IMR-90 (cell line): ENCODE measurements around the gene WDCP. TPM values are rescaled to one million over a fixed set of nuclear protein-coding genes. Genes with fewer than 3 reads are reported as not detected.

ENCODE experiments used
- ATAC-seq: fragments of 200-7000 bp; cut with Tn5 transposase; 2 replicates; pipeline ENCODE4 v1.9.1; 2020; ENCODE audit warnings: low read depth, mild to moderate bottlenecking, moderate library complexity
- BruUV-seq: library from RNA; stranded (reverse); fragments of 400-500 nt; replicated peaks from 2 replicates; lab custom pipeline; 2021; lab: Mats Ljungman, UMichigan
- CTCF ChIA-PET: fragments of 300-600 bp; formaldehyde crosslinking; extraction: SDS; loops from one replicate; lab custom pipeline; 2021; ENCODE audit warnings: antibody characterized with exemption; lab: Yijun Ruan, JAX
- POLR2A ChIA-PET: fragments of 300-600 bp; sonication (Branson Sonifier 250); formaldehyde crosslinking; loops from one replicate; lab custom pipeline; 2022; ENCODE audit warnings: antibody characterized with exemption; ENCODE audit not compliant: unreplicated experiment; lab: Charles Lee
- DNase-seq: peaks from one replicate; pipeline ENCODE4 v3.0.0; 2013
- H2AFZ ChIP-seq: replicated peaks from 2 replicates; pipeline ENCODE3; 2013; ENCODE audit warnings: low read length, mild to moderate bottlenecking; ENCODE audit not compliant: poor library complexity
- H2AK5ac ChIP-seq: 2 replicates; pipeline ENCODE4 v1.6.1; 2013; ENCODE audit warnings: low read depth, low read length, inconsistent platforms
- H2AK9ac ChIP-seq: replicated peaks from 2 replicates; pipeline ENCODE3; 2013; ENCODE audit warnings: mild to moderate bottlenecking, low read depth, low read length, moderate library complexity; ENCODE audit not compliant: poor library complexity
- H2BK120ac ChIP-seq: 2 replicates; pipeline ENCODE4 v1.6.1; 2013; ENCODE audit warnings: low read depth, low read length, inconsistent platforms
- H2BK15ac ChIP-seq: 3 replicates; pipeline ENCODE4 v1.6.1; 2013; ENCODE audit warnings: low read depth, low read length, inconsistent platforms
- H2BK20ac ChIP-seq: 2 replicates; pipeline ENCODE4 v1.6.1; 2013; ENCODE audit warnings: low read depth, mild to moderate bottlenecking, inconsistent platforms, low read length, moderate library complexity
- H2BK5ac ChIP-seq: 2 replicates; pipeline ENCODE4 v1.6.1; 2013; ENCODE audit warnings: mild to moderate bottlenecking, low read depth, low read length, inconsistent platforms; ENCODE audit not compliant: poor library complexity, severe bottlenecking
- H3K14ac ChIP-seq: replicated peaks from 2 replicates; pipeline ENCODE4 v1.6.1; 2013; ENCODE audit warnings: low read depth, low read length, inconsistent platforms
- H3K18ac ChIP-seq: 2 replicates; pipeline ENCODE4 v1.6.1; 2013; ENCODE audit warnings: low read depth, low read length, control low read depth
- H3K23ac ChIP-seq: 2 replicates; pipeline ENCODE4 v1.6.1; 2013; ENCODE audit warnings: low read depth, low read length, inconsistent platforms
- H3K27ac ChIP-seq: 2 replicates; pipeline ENCODE4 v1.5.1; 2013; ENCODE audit warnings: mild to moderate bottlenecking, control low read depth, low read length; ENCODE audit not compliant: insufficient read depth
- H3K27me3 ChIP-seq: 2 replicates; pipeline ENCODE4 v1.6.1; 2013; ENCODE audit warnings: low read length; ENCODE audit not compliant: control insufficient read depth, insufficient read depth
- H3K36me3 ChIP-seq: 2 replicates; pipeline ENCODE4 v1.6.1; 2013; ENCODE audit warnings: low read length, mixed read lengths; ENCODE audit not compliant: control insufficient read depth, insufficient read depth
- H3K4ac ChIP-seq: 2 replicates; pipeline ENCODE4 v1.6.1; 2013; ENCODE audit warnings: low read depth, low read length, inconsistent platforms
- H3K4me1 ChIP-seq: 2 replicates; pipeline ENCODE4 v1.6.1; 2013; ENCODE audit warnings: low read length, mixed read lengths; ENCODE audit not compliant: control insufficient read depth, insufficient read depth
- H3K4me2 ChIP-seq: 2 replicates; pipeline ENCODE4 v1.6.1; 2013; ENCODE audit warnings: low read depth, mild to moderate bottlenecking, control low read depth, low read length, moderate library complexity
- H3K4me3 ChIP-seq: 2 replicates; pipeline ENCODE4 v1.5.1; 2013; ENCODE audit warnings: low read depth, mild to moderate bottlenecking, control low read depth, low read length, moderate library complexity; ENCODE audit not compliant: insufficient read depth
- H3K56ac ChIP-seq: 2 replicates; pipeline ENCODE4 v1.6.1; 2013; ENCODE audit warnings: low read length, inconsistent platforms; ENCODE audit not compliant: insufficient read depth; ENCODE audit errors: extremely low read depth
- H3K79me1 ChIP-seq, 2 experiments: 2 replicates each; pipeline ENCODE4 v1.6.1; 2013; ENCODE audit warnings: low read length in 2 of 2, inconsistent platforms in 1 of 2, low read depth in 1 of 2
- H3K9ac ChIP-seq: 2 replicates; pipeline ENCODE4 v1.6.1; 2013; ENCODE audit warnings: low read depth, low read length, control low read depth
- H3K9me1 ChIP-seq: 2 replicates; pipeline ENCODE4 v1.6.1; 2013; ENCODE audit warnings: low read length, inconsistent platforms; ENCODE audit not compliant: insufficient read depth
- H3K9me3 ChIP-seq: 2 replicates; pipeline ENCODE4 v1.6.1; 2013; ENCODE audit warnings: low read length; ENCODE audit not compliant: control insufficient read depth, insufficient read depth
- H4K20me1 ChIP-seq: 2 replicates; pipeline ENCODE4 v1.6.1; 2013; ENCODE audit warnings: low read length, inconsistent platforms; ENCODE audit not compliant: insufficient read depth
- H4K5ac ChIP-seq: 2 replicates; pipeline ENCODE4 v1.6.1; 2013; ENCODE audit warnings: mild to moderate bottlenecking, low read depth, low read length, control low read depth
- H4K8ac ChIP-seq, 2 experiments: 2 replicates each; pipeline ENCODE4 v1.6.1; 2013; ENCODE audit warnings: low read depth in 2 of 2, low read length in 2 of 2, control low read depth in 1 of 2, inconsistent platforms in 1 of 2
- H4K91ac ChIP-seq: 2 replicates; pipeline ENCODE4 v1.6.1; 2013; ENCODE audit warnings: low read depth, low read length, inconsistent platforms; ENCODE audit not compliant: insufficient read depth
- BHLHE40 ChIP-seq: fragments of 150-350 bp; IDR thresholded peaks from 2 replicates; pipeline ENCODE4 v1.6.1; 2016; ENCODE audit warnings: mild to moderate bottlenecking, low read depth, low read length
- CEBPB ChIP-seq: IDR thresholded peaks from 2 replicates; pipeline ENCODE4 v1.6.1; 2012; ENCODE audit warnings: low read depth, low read length, improper control_type of control experiment
- CHD1 ChIP-seq: IDR thresholded peaks from 2 replicates; pipeline ENCODE4 v1.6.1; 2012; ENCODE audit warnings: low read depth, low read length, improper control_type of control experiment
- FOS ChIP-seq: fragments of 150-350 bp; IDR thresholded peaks from 2 replicates; pipeline ENCODE4 v1.6.1; 2016; ENCODE audit warnings: low read depth, low read length
- MAFK ChIP-seq: IDR thresholded peaks from 2 replicates; pipeline ENCODE4 v1.6.1; 2012; ENCODE audit warnings: low read depth, low read length, improper control_type of control experiment
- MAZ ChIP-seq: IDR thresholded peaks from 2 replicates; pipeline ENCODE4 v1.6.1; 2012; ENCODE audit warnings: low read depth, mild to moderate bottlenecking, low read length, improper control_type of control experiment, moderate library complexity, borderline replicate concordance
- MXI1 ChIP-seq: IDR thresholded peaks from 2 replicates; pipeline ENCODE4 v1.6.1; 2012; ENCODE audit warnings: low read depth, mild to moderate bottlenecking, low read length, moderate library complexity, borderline replicate concordance
- NFE2L2 ChIP-seq: fragments of 150-350 bp; IDR thresholded peaks from 2 replicates; pipeline ENCODE4 v1.6.1; 2016; ENCODE audit warnings: low read depth, mild to moderate bottlenecking, low read length
- POLR2A ChIP-seq: IDR thresholded peaks from 2 replicates; pipeline ENCODE4 v1.6.1; 2012; ENCODE audit warnings: mild to moderate bottlenecking, low read depth, low read length
- RAD21 ChIP-seq: IDR thresholded peaks from 2 replicates; pipeline ENCODE4 v1.6.1; 2012; ENCODE audit warnings: low read length, improper control_type of control experiment
- RCOR1 ChIP-seq: IDR thresholded peaks from 2 replicates; pipeline ENCODE4 v1.6.1; 2012; ENCODE audit warnings: mild to moderate bottlenecking, low read length, improper control_type of control experiment; ENCODE audit not compliant: insufficient replicate concordance
- RFX5 ChIP-seq: IDR thresholded peaks from 2 replicates; pipeline ENCODE4 v1.8.0; 2012; ENCODE audit warnings: low read depth, mild to moderate bottlenecking, low read length, moderate library complexity
- SMC3 ChIP-seq: fragments of 150-350 bp; IDR thresholded peaks from 2 replicates; pipeline ENCODE4 v1.6.1; 2016; ENCODE audit warnings: low read depth, mild to moderate bottlenecking, antibody characterized with exemption, low read length, moderate library complexity
- WGBS, 2 experiments: methylation state at CpG; one replicate each; pipeline versions ENCODE4 v1.1.5 to v1.1.7; 2013; ENCODE audit warnings: missing lambda C conversion rate in 2 of 2; ENCODE audit not compliant: insufficient read length in 1 of 2; ENCODE audit errors: extremely low coverage in 2 of 2; 5-methylcytosine and 5-hydroxymethylcytosine counted together
- dilution Hi-C: fragments of 300-500 bp; cut with HindIII; formaldehyde crosslinking; loops from one replicate; pipeline ENCODE4 v1.14.3; 2018; ENCODE audit warnings: low sequenced_read_pairs; ENCODE audit not compliant: unreplicated experiment
- in situ Hi-C: fragments of 300-500 bp; cut with MboI; formaldehyde crosslinking; loops from 3 replicates; pipeline ENCODE4 v1.14.3; 2019; ENCODE audit warnings: low sequenced_read_pairs, inconsistent platforms, mixed read lengths
- intact Hi-C: fragments of 100-400 bp; cut with micrococcal nuclease; formaldehyde crosslinking; loops from 2 replicates; pipeline ENCODE4 v1.10.0; 2022
- polyA plus RNA-seq, 3 experiments: library from polyadenylated mRNA; depleted of rRNA; stranded (reverse); fragments of >200 nt; gene quantifications; 2 replicates each; pipeline ENCODE4 v1.2.3, GENCODE V29; 2012; ENCODE audit warnings: low replicate concordance in 1 of 3
- total RNA-seq: library from RNA; depleted of rRNA; stranded (reverse); fragments of >200 nt; gene quantifications from 2 replicates; pipeline ENCODE4 v1.2.3, GENCODE V29; 2012
- TF ChIP-seq, protein P1 (sequence below): conservative IDR thresholded peaks from 2 replicates; pipeline ENCODE4 v1.5.1; 2012; ENCODE audit warnings: mild to moderate bottlenecking, low read depth, low read length, improper control_type of control experiment
- TF ChIP-seq, protein P2 (sequence below): fragments of 150-350 bp; IDR thresholded peaks from 2 replicates; pipeline ENCODE4 v1.6.1; 2017; ENCODE audit warnings: mild to moderate bottlenecking, antibody characterized with exemption, low read length, low read depth
- TF ChIP-seq, protein P3 (sequence below): fragments of 150-350 bp; IDR thresholded peaks from 2 replicates; pipeline ENCODE4 v1.6.1; 2016; ENCODE audit warnings: low read depth, mild to moderate bottlenecking, low read length, moderate library complexity, borderline replicate concordance

The WDCP gene
- total and polyA plus RNA-seq, 2 of the 4 experiments (the other 2 are of a cell fraction): 6.8 to 18.6 TPM

DNA sequence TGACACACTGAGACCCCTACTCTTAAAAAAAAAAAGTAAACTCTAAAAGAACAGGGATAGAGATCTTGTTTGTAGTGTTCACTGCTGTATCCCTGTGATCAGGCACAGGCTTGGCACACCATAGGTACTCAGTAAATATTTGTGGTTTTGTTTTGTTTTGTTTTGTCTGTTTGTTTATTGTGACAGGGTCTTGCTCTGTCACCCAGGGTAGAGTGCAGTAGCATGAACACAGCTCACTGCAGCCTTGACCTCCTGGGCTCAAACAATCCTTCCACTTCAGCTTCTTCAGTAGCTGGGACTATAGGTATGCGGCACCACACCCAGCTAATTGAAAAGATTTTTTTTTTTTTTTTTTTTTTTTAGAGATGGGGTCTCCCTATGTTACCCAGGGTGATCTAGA is 5.8 kb upstream of the WDCP start:
- H2AK5ac ChIP-seq: no peak overlapping the region
- no TSS peak for BruUV-seq
- no peak for TF ChIP-seq MAFK
- TF ChIP-seq, protein P1, sequence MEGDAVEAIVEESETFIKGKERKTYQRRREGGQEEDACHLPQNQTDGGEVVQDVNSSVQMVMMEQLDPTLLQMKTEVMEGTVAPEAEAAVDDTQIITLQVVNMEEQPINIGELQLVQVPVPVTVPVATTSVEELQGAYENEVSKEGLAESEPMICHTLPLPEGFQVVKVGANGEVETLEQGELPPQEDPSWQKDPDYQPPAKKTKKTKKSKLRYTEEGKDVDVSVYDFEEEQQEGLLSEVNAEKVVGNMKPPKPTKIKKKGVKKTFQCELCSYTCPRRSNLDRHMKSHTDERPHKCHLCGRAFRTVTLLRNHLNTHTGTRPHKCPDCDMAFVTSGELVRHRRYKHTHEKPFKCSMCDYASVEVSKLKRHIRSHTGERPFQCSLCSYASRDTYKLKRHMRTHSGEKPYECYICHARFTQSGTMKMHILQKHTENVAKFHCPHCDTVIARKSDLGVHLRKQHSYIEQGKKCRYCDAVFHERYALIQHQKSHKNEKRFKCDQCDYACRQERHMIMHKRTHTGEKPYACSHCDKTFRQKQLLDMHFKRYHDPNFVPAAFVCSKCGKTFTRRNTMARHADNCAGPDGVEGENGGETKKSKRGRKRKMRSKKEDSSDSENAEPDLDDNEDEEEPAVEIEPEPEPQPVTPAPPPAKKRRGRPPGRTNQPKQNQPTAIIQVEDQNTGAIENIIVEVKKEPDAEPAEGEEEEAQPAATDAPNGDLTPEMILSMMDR: no peak
- no peak for TF ChIP-seq RCOR1
- TF ChIP-seq, protein P2, sequence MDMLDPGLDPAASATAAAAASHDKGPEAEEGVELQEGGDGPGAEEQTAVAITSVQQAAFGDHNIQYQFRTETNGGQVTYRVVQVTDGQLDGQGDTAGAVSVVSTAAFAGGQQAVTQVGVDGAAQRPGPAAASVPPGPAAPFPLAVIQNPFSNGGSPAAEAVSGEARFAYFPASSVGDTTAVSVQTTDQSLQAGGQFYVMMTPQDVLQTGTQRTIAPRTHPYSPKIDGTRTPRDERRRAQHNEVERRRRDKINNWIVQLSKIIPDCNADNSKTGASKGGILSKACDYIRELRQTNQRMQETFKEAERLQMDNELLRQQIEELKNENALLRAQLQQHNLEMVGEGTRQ: no peak
- TF ChIP-seq MAZ: no peak
- TF ChIP-seq NFE2L2: no peak
- TF ChIP-seq SMC3: no peak
- TF ChIP-seq RAD21: no peak
- no peak for TF ChIP-seq RFX5
- no peak for TF ChIP-seq FOS
- no peak for TF ChIP-seq MXI1
- TF ChIP-seq CHD1: no peak
- no peak for TF ChIP-seq POLR2A
- TF ChIP-seq, protein P3, sequence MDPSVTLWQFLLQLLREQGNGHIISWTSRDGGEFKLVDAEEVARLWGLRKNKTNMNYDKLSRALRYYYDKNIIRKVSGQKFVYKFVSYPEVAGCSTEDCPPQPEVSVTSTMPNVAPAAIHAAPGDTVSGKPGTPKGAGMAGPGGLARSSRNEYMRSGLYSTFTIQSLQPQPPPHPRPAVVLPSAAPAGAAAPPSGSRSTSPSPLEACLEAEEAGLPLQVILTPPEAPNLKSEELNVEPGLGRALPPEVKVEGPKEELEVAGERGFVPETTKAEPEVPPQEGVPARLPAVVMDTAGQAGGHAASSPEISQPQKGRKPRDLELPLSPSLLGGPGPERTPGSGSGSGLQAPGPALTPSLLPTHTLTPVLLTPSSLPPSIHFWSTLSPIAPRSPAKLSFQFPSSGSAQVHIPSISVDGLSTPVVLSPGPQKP: no peak
- TF ChIP-seq CEBPB: no peak
- no peak for TF ChIP-seq BHLHE40
- intact Hi-C loops (no loop called here), in situ Hi-C loops (no loop called here), dilution Hi-C loops (no loop called here)
- no peak overlapping the region for H2BK15ac ChIP-seq
- no peak overlapping the region for H2BK20ac ChIP-seq
- 0 out of 2 replicates have a peak, but pooled peaks cover 5% of the 10 kb centered on the region for H3K9me1 ChIP-seq
- H3K18ac ChIP-seq: no peak overlapping the region
- no peak overlapping the region for H3K4me3 ChIP-seq
- H3K9ac ChIP-seq: no peak overlapping the region
- 0 out of 4 replicates have a peak, but pooled peaks cover 3 to 5% of the 10 kb centered on the region in 2 experiments for H3K79me1 ChIP-seq
- no peak overlapping the region for H3K14ac ChIP-seq
- H3K27me3 ChIP-seq: no peaks in the 10 kb centered on the region
- no peak overlapping the region for H2AK9ac ChIP-seq
- no peak for ATAC-seq
- no peak overlapping the region for H2AFZ ChIP-seq
- H3K4me2 ChIP-seq: no peak overlapping the region
- WGBS, 2 experiments: no CpG with 5 or more reads among the region's 1 CpG
- no peak overlapping the region for H3K4ac ChIP-seq
- no peak overlapping the region for H4K91ac ChIP-seq
- H3K4me1 ChIP-seq: no peaks in the 10 kb centered on the region
- H2BK5ac ChIP-seq: no peak overlapping the region
- ChIA-PET POLR2A (no interaction called here), CTCF (interaction anchor here (0.6 to 0.7 kb wide), 2 partner anchors 10 to 29 kb away, joined by 3 to 4 read pairs; no protein-coding TSS in a partner anchor)
- no peak overlapping the region for H4K5ac ChIP-seq
- no peaks in the 10 kb centered on the region for H4K20me1 ChIP-seq
- no peak overlapping the region for H3K56ac ChIP-seq
- no peaks in the 10 kb centered on the region for H3K9me3 ChIP-seq
- H3K36me3 ChIP-seq: no peaks in the 10 kb centered on the region
- no peak overlapping the region for H4K8ac ChIP-seq
- H3K27ac ChIP-seq: no peak overlapping the region
- H2BK120ac ChIP-seq: no peak overlapping the region
- no peak for DNase-seq
- no peak overlapping the region for H3K23ac ChIP-seq
